ENCODE data around the gene CLNK.

CLNK gene

DNA sequence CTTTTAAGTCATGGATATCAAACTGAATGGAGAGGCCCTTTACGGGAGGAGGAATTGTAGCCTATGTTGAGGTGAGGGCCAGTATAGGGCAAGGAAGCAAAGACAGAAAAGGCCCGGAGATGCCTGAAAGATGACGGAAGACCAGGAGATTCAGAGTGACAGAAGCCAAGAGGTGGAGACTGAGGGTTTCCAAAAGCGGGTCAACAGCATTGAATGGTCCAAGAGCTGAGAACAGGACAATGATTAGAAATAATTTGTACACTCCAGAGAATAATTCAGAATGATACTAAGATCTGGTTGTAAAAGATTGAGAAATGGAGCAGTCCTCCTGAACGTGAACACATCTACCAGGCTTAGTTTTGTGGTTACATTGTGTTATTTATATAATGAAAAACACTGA, 181.9 kb downstream of the CLNK start:
- peaks cover 4% of the 10 kb centered on the region for H3K9me3 Mint-ChIP-seq
- H3K36me3 Mint-ChIP-seq: no peaks in the 10 kb centered on the region
- H3K4me1 Mint-ChIP-seq: no peaks in the 10 kb centered on the region
- no peak overlapping the region for H3K27ac Mint-ChIP-seq
- no peaks in the 10 kb centered on the region for H3K27me3 Mint-ChIP-seq
- no peak overlapping the region for H3K4me3 Mint-ChIP-seq

- Mint-ChIP-seq H3K36me3 (no peaks in the 10 kb centered on the region), H3K9me3 (no peaks in the 10 kb centered on the region), H3K4me1 (no peaks in the 10 kb centered on the region), H3K27me3 (no peaks in the 10 kb centered on the region), H3K4me3 (no peak overlapping the region), H3K27ac (no peak overlapping the region)
These were observed 183.8 kb downstream of the CLNK start for GRCh38 chr4:10500776-10501175.

DNA sequence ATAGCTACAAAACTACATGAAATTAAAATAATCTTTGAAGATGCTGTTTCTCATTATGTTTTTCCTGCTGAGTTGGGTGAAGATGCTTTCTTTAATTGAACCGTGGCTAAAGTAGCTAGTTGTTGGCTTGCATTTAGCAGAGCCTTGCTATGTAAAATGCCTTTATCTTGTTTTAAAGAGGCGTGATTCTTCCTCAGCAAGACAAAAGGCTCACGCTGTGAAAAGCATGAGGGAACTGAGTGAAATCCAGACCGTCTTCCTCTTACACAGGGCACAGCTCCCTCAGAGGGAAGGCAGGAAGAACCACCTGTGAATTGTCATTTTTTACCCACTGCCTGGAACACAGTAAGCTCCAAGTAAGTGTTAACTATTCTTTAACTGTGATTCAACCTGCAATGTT, 188.4 kb downstream of the CLNK start:
- H3K4me1 Mint-ChIP-seq: no peaks in the 10 kb centered on the region
- H3K27ac Mint-ChIP-seq: no peak overlapping the region
- no peaks in the 10 kb centered on the region for H3K36me3 Mint-ChIP-seq
- H3K9me3 Mint-ChIP-seq: no peaks in the 10 kb centered on the region
- H3K4me3 Mint-ChIP-seq: no peak overlapping the region
- peaks cover 2% of the 10 kb centered on the region for H3K27me3 Mint-ChIP-seq

DNA sequence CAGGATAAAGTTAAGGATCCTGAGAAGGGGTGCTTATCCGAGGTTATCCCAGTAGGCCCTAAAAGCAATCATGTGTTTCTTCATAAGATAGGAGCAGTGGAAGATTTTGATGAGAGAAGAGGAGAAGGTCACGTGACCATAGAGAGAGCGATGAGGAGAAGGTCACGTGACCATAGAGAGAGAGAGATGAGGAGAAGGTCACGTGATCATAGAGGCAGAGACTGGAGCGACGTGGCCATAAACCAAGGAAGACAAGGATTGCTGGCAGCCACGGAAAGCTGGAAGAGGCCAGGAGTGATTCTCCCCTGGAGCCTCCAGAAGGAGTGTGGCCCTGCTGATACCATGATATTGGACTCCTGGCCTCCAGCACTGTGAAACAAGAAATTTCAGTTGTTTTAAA, 188.9 kb downstream of the CLNK start:
- Mint-ChIP-seq H3K36me3 (no peaks in the 10 kb centered on the region), H3K27ac (no peak overlapping the region), H3K9me3 (no peaks in the 10 kb centered on the region), H3K4me1 (no peaks in the 10 kb centered on the region), H3K4me3 (no peak overlapping the region), H3K27me3 (peaks cover 2% of the 10 kb centered on the region)

- Mint-ChIP-seq H3K27me3 (peaks cover 12% of the 10 kb centered on the region), H3K4me1 (no peaks in the 10 kb centered on the region)
These were observed 192.1 kb downstream of the CLNK start for GRCh38 chr4:10492464-10492863.

DNA sequence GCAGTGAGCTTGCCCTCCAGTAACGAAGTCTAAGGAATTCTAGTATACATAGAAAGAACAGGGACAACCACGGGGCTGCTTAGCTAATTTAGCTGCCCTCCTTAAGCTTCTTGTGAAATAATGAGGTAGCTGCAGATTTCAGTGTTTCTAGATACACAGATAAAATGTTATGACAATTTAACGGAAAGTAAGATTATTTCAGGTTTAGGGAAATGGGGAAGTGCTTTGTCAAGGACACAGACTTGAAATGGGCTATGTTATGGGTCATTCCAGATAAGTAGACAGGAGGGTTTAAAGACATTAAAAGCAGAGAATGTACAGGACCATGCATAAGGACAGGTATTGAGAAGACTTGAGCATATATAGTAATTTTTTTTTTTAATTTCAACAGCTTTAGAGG, 193.2 kb downstream of the CLNK start:
- no peak overlapping the region for H3K27ac Mint-ChIP-seq
- peaks cover 12% of the 10 kb centered on the region for H3K27me3 Mint-ChIP-seq
- no peaks in the 10 kb centered on the region for H3K9me3 Mint-ChIP-seq
- H3K4me3 Mint-ChIP-seq: no peak overlapping the region
- H3K36me3 Mint-ChIP-seq: no peaks in the 10 kb centered on the region
- no peaks in the 10 kb centered on the region for H3K4me1 Mint-ChIP-seq

More at GRCh38 chr4:10492464-10492863, 192.1 kb downstream of the CLNK start:
- Mint-ChIP-seq H3K4me3 (no peak overlapping the region), H3K27ac (no peak overlapping the region), H3K36me3 (no peaks in the 10 kb centered on the region), H3K9me3 (no peaks in the 10 kb centered on the region)

DNA sequence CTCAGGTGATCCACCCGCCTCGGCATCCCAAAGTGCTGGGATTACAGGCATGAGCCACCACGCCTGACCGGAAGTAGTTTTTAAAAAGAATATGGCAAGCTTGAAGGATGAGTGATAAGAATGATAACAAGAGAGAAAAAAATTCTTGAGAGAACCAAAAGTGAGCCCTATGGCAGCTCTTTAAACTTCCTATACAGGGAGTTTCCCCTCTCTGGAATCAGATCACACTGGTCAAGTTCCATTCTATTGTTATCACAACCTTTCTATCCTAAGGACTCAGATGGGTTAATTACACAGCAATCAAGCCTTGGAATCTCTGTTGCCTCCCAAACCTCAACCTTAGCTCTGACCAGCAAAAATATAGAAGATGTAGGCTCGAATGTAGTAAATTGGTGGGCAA, 193.6 kb downstream of the CLNK start:
- Mint-ChIP-seq H3K27me3 (peaks cover 12% of the 10 kb centered on the region), H3K4me3 (no peak overlapping the region), H3K9me3 (no peaks in the 10 kb centered on the region), H3K36me3 (no peaks in the 10 kb centered on the region), H3K4me1 (no peaks in the 10 kb centered on the region), H3K27ac (no peak overlapping the region)

- no peak overlapping the region for H3K4me3 Mint-ChIP-seq
- no peaks in the 10 kb centered on the region for H3K36me3 Mint-ChIP-seq
- H3K27me3 Mint-ChIP-seq: peaks cover 4% of the 10 kb centered on the region
- no peaks in the 10 kb centered on the region for H3K4me1 Mint-ChIP-seq
- H3K9me3 Mint-ChIP-seq: no peaks in the 10 kb centered on the region
- H3K27ac Mint-ChIP-seq: no peak overlapping the region
These were observed 201.7 kb downstream of the CLNK start for GRCh38 chr4:10482913-10483312.

DNA sequence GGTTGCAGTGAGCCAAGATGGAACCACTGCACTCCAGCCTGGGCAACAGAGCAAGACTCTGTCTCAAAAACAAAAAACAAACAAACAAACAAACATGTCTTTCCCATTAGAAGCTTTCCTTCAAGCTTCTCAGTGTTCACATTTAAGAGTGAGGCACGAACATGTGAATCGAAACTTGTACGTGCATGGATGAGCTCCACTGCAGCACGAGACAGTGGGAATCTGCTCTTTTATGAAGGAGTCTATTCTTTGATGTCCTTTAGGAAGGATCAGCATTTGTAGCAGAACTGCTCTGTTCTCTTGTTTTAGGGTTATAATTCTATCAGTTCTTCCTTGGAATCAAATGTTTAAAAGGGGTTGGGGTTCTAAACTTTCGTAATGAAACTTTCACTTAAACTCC, 204.0 kb downstream of the CLNK start:
- Mint-ChIP-seq H3K4me3 (no peak overlapping the region), H3K4me1 (no peaks in the 10 kb centered on the region), H3K9me3 (no peaks in the 10 kb centered on the region), H3K27ac (no peak overlapping the region), H3K27me3 (peaks cover 2% of the 10 kb centered on the region), H3K36me3 (no peaks in the 10 kb centered on the region)

DNA sequence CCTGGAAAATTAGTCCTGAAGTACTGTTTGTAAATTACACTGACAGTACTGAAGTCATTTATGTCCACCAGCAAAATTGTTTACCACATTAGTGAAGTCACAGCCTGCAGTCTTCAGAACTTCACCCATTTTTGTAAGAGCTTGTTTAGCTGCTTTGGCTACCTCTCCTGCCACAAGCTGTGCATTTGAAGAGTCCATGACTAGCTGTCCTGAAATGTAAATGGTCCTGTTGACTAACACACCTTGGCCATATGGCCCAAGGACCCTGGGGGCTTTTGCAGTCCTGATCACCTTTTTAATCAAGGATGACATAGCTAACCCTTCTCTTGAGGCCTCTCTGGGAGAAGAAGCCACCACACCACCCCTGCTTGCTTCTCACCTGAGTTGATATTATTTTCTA, 205.9 kb downstream of the CLNK start:
- Mint-ChIP-seq H3K4me1 (no peaks in the 10 kb centered on the region), H3K27ac (no peak overlapping the region), H3K4me3 (no peak overlapping the region), H3K9me3 (no peaks in the 10 kb centered on the region), H3K27me3 (peaks cover 3% of the 10 kb centered on the region), H3K36me3 (no peaks in the 10 kb centered on the region)

- H3K27me3 Mint-ChIP-seq: peaks cover 5% of the 10 kb centered on the region
- H3K4me1 Mint-ChIP-seq: no peaks in the 10 kb centered on the region
- no peaks in the 10 kb centered on the region for H3K36me3 Mint-ChIP-seq
- no peak overlapping the region for H3K4me3 Mint-ChIP-seq
- no peak overlapping the region for H3K27ac Mint-ChIP-seq
- no peaks in the 10 kb centered on the region for H3K9me3 Mint-ChIP-seq
These were observed 214.1 kb downstream of the CLNK start for GRCh38 chr4:10470505-10470904.

GRCh38 chr4:10466161-10466560, 218.4 kb downstream of the CLNK start:
- Mint-ChIP-seq H3K27me3 (peaks cover 27% of the 10 kb centered on the region), H3K27ac (no peak overlapping the region)

GRCh38 chr4:10462876-10463275, 221.7 kb downstream of the CLNK start:
- H3K4me3 Mint-ChIP-seq: no peak overlapping the region
- H3K4me1 Mint-ChIP-seq: peaks cover 12% of the 10 kb centered on the region
- H3K36me3 Mint-ChIP-seq: peaks cover 6% of the 10 kb centered on the region

More at GRCh38 chr4:10466161-10466560, 218.4 kb downstream of the CLNK start:
- no peak overlapping the region for H3K4me3 Mint-ChIP-seq
- peaks cover 6% of the 10 kb centered on the region for H3K36me3 Mint-ChIP-seq
- H3K4me1 Mint-ChIP-seq: peaks cover 4% of the 10 kb centered on the region
- peaks cover 11% of the 10 kb centered on the region for H3K9me3 Mint-ChIP-seq

GRCh38 chr4:10461850-10462400, 222.6 kb downstream of the CLNK start:
- Mint-ChIP-seq H3K36me3 (peaks cover 6% of the 10 kb centered on the region), H3K27ac (no peak overlapping the region), H3K27me3 (peaks cover 27% of the 10 kb centered on the region), H3K4me3 (peak overlapping the region; percentile 85), H3K4me1 (peaks cover 17% of the 10 kb centered on the region), H3K9me3 (peaks cover 11% of the 10 kb centered on the region)

More at GRCh38 chr4:10462876-10463275, 221.7 kb downstream of the CLNK start:
- peaks cover 27% of the 10 kb centered on the region for H3K27me3 Mint-ChIP-seq
- H3K27ac Mint-ChIP-seq: no peak overlapping the region
- peaks cover 11% of the 10 kb centered on the region for H3K9me3 Mint-ChIP-seq

DNA sequence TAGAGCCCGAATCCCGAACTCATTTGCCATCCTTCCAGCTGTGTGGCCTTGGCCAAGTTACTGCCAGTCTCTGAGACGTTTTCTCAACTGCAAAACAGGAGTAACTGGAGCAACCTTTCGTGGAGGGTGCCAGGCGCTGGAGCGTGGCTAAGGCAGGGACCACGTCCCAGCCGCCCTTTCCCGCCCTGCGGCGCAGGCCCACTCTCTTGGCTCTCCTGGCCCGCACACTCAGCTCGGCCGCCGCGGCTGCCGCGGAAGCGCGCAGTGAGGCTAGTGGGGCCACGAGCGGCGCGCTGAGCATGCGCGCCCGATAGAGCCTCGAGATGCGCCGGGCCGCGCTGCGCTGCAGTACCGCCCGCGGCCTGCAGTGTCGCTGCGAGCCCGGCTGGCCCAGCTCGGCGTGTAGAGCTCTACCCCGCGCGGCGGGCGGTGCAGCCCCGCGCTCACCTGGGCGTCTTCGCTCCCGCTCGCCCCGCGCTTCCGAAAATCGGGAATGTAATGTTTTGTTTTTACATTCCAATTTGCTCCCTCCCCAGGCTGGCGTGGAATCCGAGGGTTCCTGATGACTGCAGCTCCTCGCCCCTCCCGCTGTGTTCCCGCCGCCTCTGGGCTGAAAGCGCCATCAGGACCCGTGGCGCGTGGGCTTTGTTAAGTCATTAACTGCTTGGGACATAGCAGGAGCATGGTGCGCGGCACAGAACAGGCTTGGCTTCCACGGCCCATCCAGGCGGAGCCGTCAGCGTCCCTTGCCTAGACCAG, 223.3 kb downstream of the CLNK start:
- H3K4me3 Mint-ChIP-seq: peak overlapping the region; percentile 85
- H3K4me1 Mint-ChIP-seq: peaks cover 20% of the 10 kb centered on the region
- H3K36me3 Mint-ChIP-seq: peaks cover 6% of the 10 kb centered on the region
- no peak overlapping the region for H3K27ac Mint-ChIP-seq
- H3K27me3 Mint-ChIP-seq: peaks cover 27% of the 10 kb centered on the region
- H3K9me3 Mint-ChIP-seq: peaks cover 11% of the 10 kb centered on the region

DNA sequence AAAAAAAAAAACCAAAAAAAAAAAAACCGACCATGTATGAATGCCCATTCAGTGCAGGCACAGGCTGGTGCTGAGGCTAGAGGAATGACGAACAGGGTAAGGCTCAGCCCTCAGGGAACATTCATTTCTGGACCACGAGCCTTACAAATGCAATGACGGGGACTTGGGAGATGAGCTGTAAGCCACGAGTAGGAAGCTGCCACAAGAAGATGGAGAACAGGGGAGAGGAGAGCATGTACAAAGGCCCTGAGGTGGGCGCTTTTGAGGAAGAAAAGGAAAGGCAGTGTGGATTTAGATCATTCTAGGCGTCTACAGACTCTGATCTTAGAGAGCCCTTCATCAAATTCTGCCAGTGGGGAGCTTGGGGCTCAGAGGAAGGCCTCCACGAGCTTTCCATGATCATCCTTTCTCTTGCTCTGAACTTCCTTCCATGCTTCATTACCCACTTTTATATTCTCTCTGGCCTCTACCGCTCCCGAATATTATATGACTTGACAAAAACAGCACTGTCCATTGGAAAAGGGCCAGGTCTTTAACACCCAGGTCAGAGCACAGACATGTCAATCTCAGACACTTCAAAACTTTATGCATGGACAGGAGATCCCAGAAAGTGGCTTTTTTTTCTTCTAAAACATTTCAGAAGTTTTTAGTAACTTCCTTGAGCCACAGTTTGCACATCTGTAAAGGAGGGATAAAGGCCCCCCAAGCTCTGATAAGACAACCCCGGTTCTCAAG, 224.1 kb downstream of the CLNK start:
- peaks cover 11% of the 10 kb centered on the region for H3K9me3 Mint-ChIP-seq
- peak overlapping the region; percentile 45 for H3K4me3 Mint-ChIP-seq
- peak overlapping the region; percentile 36 for H3K27ac Mint-ChIP-seq
- peaks cover 26% of the 10 kb centered on the region for H3K27me3 Mint-ChIP-seq
- H3K4me1 Mint-ChIP-seq: peaks cover 27% of the 10 kb centered on the region
- peaks cover 6% of the 10 kb centered on the region for H3K36me3 Mint-ChIP-seq

Measured in activated naive CD4-positive, alpha-beta T cell treated with anti-CD3 and anti-CD28 coated beads, Interleukin-2, amount 50 U/mL, for 24 hours (primary cell).